Right atrium auricular region (tissue), 2 donors: ENCODE data around the gene PITPNM3. TPM values are rescaled to one million over a fixed set of nuclear protein-coding genes. Genes with fewer than 3 reads are reported as not detected.
A peak's percentile ranks its signal among the peaks of the same experiment; 100 is the strongest.

ENCODE experiments used
- DNase-seq: peaks from one replicate; pipeline ENCODE4 v3.0.0-alpha.2; 2019; ENCODE audit warnings: low spot score
- H3K27ac ChIP-seq, 2 donors: fragments of 200-600 bp; sonication (generic); 1 replicate in 1 of 2; 2 replicates in 1 of 2; pipeline ENCODE4 v1.5.1; 2016 to 2019
- H3K27me3 ChIP-seq, 2 donors: fragments of 200-600 bp; sonication (generic); one replicate each; pipeline versions ENCODE4 v1.5.1 to v1.6.0; 2017 to 2019
- H3K36me3 ChIP-seq: fragments of 200-600 bp; sonication (generic); one replicate; pipeline ENCODE4 v1.5.1; 2016
- H3K4me1 ChIP-seq, 2 donors: fragments of 200-600 bp; sonication (generic); one replicate each; pipeline versions ENCODE4 v1.5.1 to v1.6.0; 2017 to 2019
- H3K4me3 ChIP-seq, 2 donors: fragments of 200-600 bp; sonication (generic); 1 replicate in 1 of 2; 2 replicates in 1 of 2; pipeline ENCODE4 v1.5.1; 2017 to 2019; ENCODE audit warnings: mild to moderate bottlenecking in 1 of 2, moderate library complexity in 1 of 2
- H3K9me3 ChIP-seq, 2 donors: fragments of 200-600 bp; sonication (generic); one replicate each; pipeline ENCODE4 v1.5.1; 2019
- CTCF ChIP-seq, 2 donors: fragments of 200-600 bp; sonication (generic); IDR thresholded peaks; one replicate each; pipeline ENCODE4 v1.5.1; 2019; ENCODE audit warnings: antibody characterized with exemption in 2 of 2
- total RNA-seq, 2 donors: library from RNA; depleted of rRNA; stranded (reverse); fragments of >200 nt; gene quantifications; one replicate each; pipeline ENCODE4 v1.1.0, GENCODE V29; 2016

Gene PITPNM3
- total RNA-seq, 2 donors from 2014 or later = 0.56 to 1.2 TPM

- Histone ChIP-seq H3K4me1 (peaks cover 0 to 9% of the 10 kb centered on the region in 2 donors), H3K9me3 (no peaks in the 10 kb centered on the region), H3K27ac (no peak overlapping the region), H3K27me3 (peaks cover 0 to 11% of the 10 kb centered on the region in 2 donors), H3K4me3 (peak overlapping the region; percentile 7 to 35), H3K36me3 (no peaks in the 10 kb centered on the region)
- no peak for TF ChIP-seq CTCF (IDR thresholded peaks at IDR 0.05)
- no peak for DNase-seq
Measured at GRCh38 chr17:6454495-6455320, 101.6 kb downstream of the PITPNM3 start.

GRCh38 chr17:6453279-6454024, 102.9 kb downstream of the PITPNM3 start:
- no peak overlapping the region for H3K4me3 ChIP-seq
- H3K27ac ChIP-seq = no peak overlapping the region
- H3K36me3 ChIP-seq = no peaks in the 10 kb centered on the region
- no peak for TF ChIP-seq CTCF (IDR thresholded peaks at IDR 0.05)
- no peak for DNase-seq
- peaks cover 0 to 11% of the 10 kb centered on the region in 2 donors for H3K27me3 ChIP-seq
- H3K4me1 ChIP-seq = peaks cover 0 to 9% of the 10 kb centered on the region in 2 donors
- H3K9me3 ChIP-seq = no peaks in the 10 kb centered on the region

- no peak overlapping the region for H3K4me3 ChIP-seq
- no peak for DNase-seq
- no peak for TF ChIP-seq CTCF (IDR thresholded peaks at IDR 0.05)
- peaks cover 0 to 9% of the 10 kb centered on the region in 2 donors for H3K4me1 ChIP-seq
- no peaks in the 10 kb centered on the region for H3K36me3 ChIP-seq
- peaks cover 0 to 11% of the 10 kb centered on the region in 2 donors for H3K27me3 ChIP-seq
- no peak overlapping the region for H3K27ac ChIP-seq
- no peaks in the 10 kb centered on the region for H3K9me3 ChIP-seq
Measured at GRCh38 chr17:6452471-6453266, 103.7 kb downstream of the PITPNM3 start.

- H3K9me3 ChIP-seq = no peaks in the 10 kb centered on the region
- no peak for DNase-seq
- no peak overlapping the region for H3K27ac ChIP-seq
- H3K36me3 ChIP-seq = no peaks in the 10 kb centered on the region
- no peak for TF ChIP-seq CTCF (IDR thresholded peaks at IDR 0.05)
- peaks cover 0 to 9% of the 10 kb centered on the region in 2 donors for H3K4me1 ChIP-seq
- no peak overlapping the region for H3K4me3 ChIP-seq
- peaks cover 0 to 11% of the 10 kb centered on the region in 2 donors for H3K27me3 ChIP-seq
Measured at GRCh38 chr17:6450926-6451832, 105.2 kb downstream of the PITPNM3 start.

- Histone ChIP-seq H3K4me1 (peaks cover 0 to 7% of the 10 kb centered on the region in 2 donors), H3K4me3 (no peak overlapping the region), H3K9me3 (no peaks in the 10 kb centered on the region), H3K27ac (no peak overlapping the region), H3K27me3 (no peaks in the 10 kb centered on the region), H3K36me3 (no peaks in the 10 kb centered on the region)
- DNase-seq = no peak
- TF ChIP-seq CTCF (IDR thresholded peaks at IDR 0.05) = no peak
Measured at GRCh38 chr17:6449307-6449706, 107.0 kb downstream of the PITPNM3 start.
